ENCODE measurements around the gene NDUFAF8. TPM values are rescaled to one million over a fixed set of nuclear protein-coding genes. Genes with fewer than 3 reads are reported as not detected.

Gene NDUFAF8
- total and polyA plus RNA-seq, 3 donors from 2014 or later = 61.1 to 63.4 (median 62.5) TPM

GRCh38 chr17:81272616-81273015 lies 33.5 kb downstream of the NDUFAF8 start:
- Histone ChIP-seq H3K27me3 (no peaks in the 10 kb centered on the region), H3K36me3 (ENCODE audit: low read depth, missing control alignments) (no peaks in the 10 kb centered on the region), H3K9me3 (no peaks in the 10 kb centered on the region), H3K4me3 (no peak overlapping the region), H3K27ac (no peak overlapping the region), H3K4me1 (no peaks in the 10 kb centered on the region)
- no peak for DNase-seq
- intact Hi-C loops (cut with DNase I; ENCODE audit: low total_unique reads) = no loop called here
- 87 to 90% methylated on average over 12 of the region's 12 CpGs for WGBS, 2 donors
- TF ChIP-seq POLR2A (IDR thresholded peaks at IDR 0.05) = no peak
- TF ChIP-seq CTCF (IDR thresholded peaks at IDR 0.05) = no peak

- DNase-seq = no peak
- no peak overlapping the region for H3K27ac ChIP-seq
- no peaks in the 10 kb centered on the region for H3K27me3 ChIP-seq
- peaks cover 4% of the 10 kb centered on the region for H3K4me1 ChIP-seq
- intact Hi-C loops (cut with DNase I; ENCODE audit: low total_unique reads) = no loop called here
- TF ChIP-seq CTCF (IDR thresholded peaks at IDR 0.05) (no peak), POLR2A (IDR thresholded peaks at IDR 0.05) (no peak)
- 92% methylated on average over 26 to 31 of the region's 31 CpGs for WGBS, 2 donors
- H3K36me3 ChIP-seq (ENCODE audit: low read depth, missing control alignments) = no peaks in the 10 kb centered on the region
- H3K9me3 ChIP-seq = no peaks in the 10 kb centered on the region
- H3K4me3 ChIP-seq = no peak overlapping the region
Measured at GRCh38 chr17:81273698-81274470, 34.8 kb downstream of the NDUFAF8 start.

GRCh38 chr17:81274471-81274855 lies 35.3 kb downstream of the NDUFAF8 start:
- DNase-seq = no peak
- H3K4me1 ChIP-seq = peaks cover 4% of the 10 kb centered on the region
- no peaks in the 10 kb centered on the region for H3K36me3 ChIP-seq (ENCODE audit: low read depth, missing control alignments)
- WGBS, 2 donors = 92 to 96% methylated on average over 8 to 14 of the region's 14 CpGs
- no peaks in the 10 kb centered on the region for H3K9me3 ChIP-seq
- no peaks in the 10 kb centered on the region for H3K27me3 ChIP-seq
- no peak for TF ChIP-seq POLR2A (IDR thresholded peaks at IDR 0.05)
- TF ChIP-seq CTCF (IDR thresholded peaks at IDR 0.05) = no peak
- intact Hi-C loops (cut with DNase I; ENCODE audit: low total_unique reads) = no loop called here
- no peak overlapping the region for H3K4me3 ChIP-seq
- H3K27ac ChIP-seq = no peak overlapping the region

- TF ChIP-seq CTCF (IDR thresholded peaks at IDR 0.05) = no peak
- no peak for TF ChIP-seq POLR2A (IDR thresholded peaks at IDR 0.05)
- Histone ChIP-seq H3K27me3 (no peaks in the 10 kb centered on the region), H3K27ac (no peak overlapping the region), H3K4me1 (peaks cover 4% of the 10 kb centered on the region), H3K4me3 (no peak overlapping the region), H3K9me3 (no peaks in the 10 kb centered on the region), H3K36me3 (ENCODE audit: low read depth, missing control alignments) (no peaks in the 10 kb centered on the region)
- 88% methylated on average over 10 to 11 of the region's 11 CpGs for WGBS, 2 donors
- DNase-seq = no peak
- intact Hi-C loops (cut with DNase I; ENCODE audit: low total_unique reads) = no loop called here
Measured at GRCh38 chr17:81276781-81277180, 37.7 kb downstream of the NDUFAF8 start.

GRCh38 chr17:81277421-81277820 lies 38.3 kb downstream of the NDUFAF8 start:
- Histone ChIP-seq H3K4me1 (peaks cover 4% of the 10 kb centered on the region), H3K27me3 (no peaks in the 10 kb centered on the region), H3K27ac (peak overlapping the region in 1 of 2 donors; percentile 51), H3K36me3 (ENCODE audit: low read depth, missing control alignments) (no peaks in the 10 kb centered on the region), H3K9me3 (no peaks in the 10 kb centered on the region), H3K4me3 (no peak overlapping the region)
- intact Hi-C loops (cut with DNase I; ENCODE audit: low total_unique reads) = no loop called here
- peak; percentile 52 for DNase-seq
- TF ChIP-seq CTCF (IDR thresholded peaks at IDR 0.05) (no peak), POLR2A (IDR thresholded peaks at IDR 0.05) (no peak)
- WGBS, 2 donors = 33 to 43% methylated on average over 18 of the region's 18 CpGs
